A549 (cell line): Measurements from ENCODE around the gene CERK. TPM values are rescaled to one million over a fixed set of nuclear protein-coding genes. Genes with fewer than 3 reads are reported as not detected.
A peak's percentile ranks its signal among the peaks of the same experiment; 100 is the strongest.

Experiments
- ATAC-seq, 2 experiments: fragments of 200-7000 bp in 1 of 2; fragments of >200 bp in 1 of 2; cut with Nextera tagmentation in 1 of 2; cut with Tn5 transposase in 1 of 2; 3 replicates each; pipeline versions ENCODE4 v1.8.0 to v1.9.1; 2018 to 2020; ENCODE audit warnings: mild to moderate bottlenecking in 1 of 2, moderate library complexity in 1 of 2
- CTCF ChIA-PET: fragments of 300-600 bp; sonication (Branson Sonifier 250); formaldehyde crosslinking; extraction: SDS; loops from one replicate; lab custom pipeline; 2021; ENCODE audit warnings: antibody characterized with exemption, inconsistent platforms; lab: Yijun Ruan, JAX
- POLR2A ChIA-PET: fragments of 350-600 bp; formaldehyde crosslinking; extraction: SDS; loops from one replicate; lab custom pipeline; 2021; ENCODE audit warnings: antibody characterized with exemption, inconsistent platforms; lab: Yijun Ruan, JAX
- DNase-seq, 2 experiments: peaks; one replicate each; pipeline versions ENCODE4 v3.0.0 to v3.0.0-alpha.2; 2011 to 2016; ENCODE audit warnings: low read depth in 1 of 2, low spot score in 1 of 2
- FAIRE-seq: peaks from 2 replicates; lab custom pipeline; 2011; peaks lifted over from hg19 to GRCh38; lab: Jason Lieb, UNC
- H3K27ac ChIP-seq, 2 experiments: fragments of >200 bp; sonication (Bioruptor Twin); formaldehyde crosslinking; 3 replicates each; pipeline ENCODE4 v1.5.1; 2016 to 2017
- H3K4me1 ChIP-seq: fragments of >200 bp; sonication (Bioruptor Twin); formaldehyde crosslinking; 3 replicates; pipeline ENCODE4 v1.6.1; 2016
- H3K4me2 ChIP-seq: fragments of >200 bp; sonication (Bioruptor Twin); formaldehyde crosslinking; 3 replicates; pipeline ENCODE4 v1.6.1; 2016
- H3K4me3 ChIP-seq: fragments of >200 bp; sonication (Bioruptor Twin); formaldehyde crosslinking; 3 replicates; pipeline ENCODE4 v1.5.1; 2016
- H3K9me3 ChIP-seq: fragments of >200 bp; sonication (Bioruptor Twin); formaldehyde crosslinking; 3 replicates; pipeline ENCODE4 v1.6.1; 2016
- BHLHE40 ChIP-seq: IDR thresholded peaks from 2 replicates; pipeline ENCODE4 v1.6.1; 2012; ENCODE audit warnings: low read depth, low read length, inconsistent platforms
- CBX8 ChIP-seq: fragments of 200-600 bp; sonication (generic); IDR thresholded peaks from 2 replicates; pipeline ENCODE4 v1.6.1; 2016
- CHD4 ChIP-seq: fragments of 200-600 bp; sonication (generic); IDR thresholded peaks from 2 replicates; pipeline ENCODE4 v1.6.1; 2016; ENCODE audit warnings: antibody characterized with exemption, mild to moderate bottlenecking, borderline replicate concordance
- EP300 ChIP-seq, 2 experiments: fragments of >200 bp; sonication (Bioruptor Twin); formaldehyde crosslinking; IDR thresholded peaks; 2 replicates in 1 of 2; 3 replicates in 1 of 2; pipeline ENCODE4 v1.6.1; 2016 to 2017
- ESRRA ChIP-seq: fragments of 150-350 bp; IDR thresholded peaks from 2 replicates; pipeline ENCODE4 v1.6.1; 2014; ENCODE audit warnings: mild to moderate bottlenecking, low read length, borderline replicate concordance
- FOSL2 ChIP-seq, 2 experiments: fragments of 450-650 bp in 1 of 2; fragments of >200 bp in 1 of 2; sonication (Bioruptor Twin) in 1 of 2; formaldehyde crosslinking; IDR thresholded peaks; 2 replicates each; pipeline versions ENCODE4 v1.5.0 to v1.6.1; 2016 to 2020; ENCODE audit warnings: mild to moderate bottlenecking in 1 of 2, moderate library complexity in 1 of 2
- FOXS1 ChIP-seq: fragments of 250-450 bp; sonication (Bioruptor Pico); IDR thresholded peaks from 2 replicates; pipeline ENCODE4 v1.5.0; 2020; ENCODE audit warnings: mild to moderate bottlenecking, moderate library complexity
- HDAC2 ChIP-seq: fragments of 200-600 bp; sonication (generic); IDR thresholded peaks from 2 replicates; pipeline ENCODE4 v1.6.1; 2016
- HEYL ChIP-seq: fragments of 250-450 bp; sonication (Bioruptor Pico); IDR thresholded peaks from 2 replicates; pipeline ENCODE4 v1.8.0; 2021; ENCODE audit warnings: mild to moderate bottlenecking, moderate library complexity
- HOXB13 ChIP-seq: fragments of 250-450 bp; sonication (Bioruptor Pico); IDR thresholded peaks from 2 replicates; pipeline ENCODE4 v1.5.0; 2020; ENCODE audit warnings: low read depth, mild to moderate bottlenecking, moderate library complexity
- HOXB5 ChIP-seq: fragments of 250-450 bp; sonication (Bioruptor Pico); IDR thresholded peaks from 2 replicates; pipeline ENCODE4 v1.5.0; 2020; ENCODE audit warnings: mild to moderate bottlenecking, moderate library complexity
- JUN ChIP-seq, 2 experiments: fragments of >200 bp; sonication (Bioruptor Twin); formaldehyde crosslinking; IDR thresholded peaks; 2 replicates in 1 of 2; 3 replicates in 1 of 2; pipeline ENCODE4 v1.6.1; 2016 to 2017
- JUNB ChIP-seq: fragments of >200 bp; sonication (Bioruptor Twin); formaldehyde crosslinking; IDR thresholded peaks from 2 replicates; pipeline ENCODE4 v1.6.1; 2016
- KDM1A ChIP-seq: fragments of 200-600 bp; sonication (generic); IDR thresholded peaks from 2 replicates; pipeline ENCODE4 v1.6.1; 2016; ENCODE audit warnings: low read depth, mild to moderate bottlenecking
- MAX ChIP-seq: IDR thresholded peaks from 2 replicates; pipeline ENCODE4 v1.6.1; 2012
- MYC ChIP-seq: IDR thresholded peaks from 2 replicates; pipeline ENCODE4 v1.6.1; 2012; ENCODE audit warnings: mild to moderate bottlenecking, inconsistent platforms, low read length, improper control_type of control experiment, borderline replicate concordance
- POLR2A ChIP-seq: IDR thresholded peaks from 2 replicates; pipeline ENCODE4 v1.6.1; 2012; ENCODE audit warnings: mild to moderate bottlenecking, low read length
- RAD21 ChIP-seq, 2 experiments: fragments of >200 bp in 1 of 2; sonication (Bioruptor Twin) in 1 of 2; formaldehyde crosslinking in 1 of 2; IDR thresholded peaks in 1 of 2; conservative IDR thresholded peaks in 1 of 2; 2 replicates in 1 of 2; 3 replicates in 1 of 2; pipeline ENCODE4 v1.6.1; 2012 to 2018; ENCODE audit warnings: inconsistent platforms in 1 of 2
- RCOR1 ChIP-seq: fragments of 150-350 bp; IDR thresholded peaks from 2 replicates; pipeline ENCODE4 v1.6.1; 2014; ENCODE audit warnings: antibody characterized with exemption, low read length, low read depth
- SREBF2 ChIP-seq: fragments of 450-650 bp; IDR thresholded peaks from 2 replicates; pipeline ENCODE4 v1.6.1; 2014; ENCODE audit warnings: mild to moderate bottlenecking, moderate library complexity
- TFCP2L1 ChIP-seq: fragments of 250-450 bp; sonication (Bioruptor Pico); IDR thresholded peaks from 2 replicates; pipeline ENCODE4 v1.5.0; 2021; ENCODE audit warnings: mild to moderate bottlenecking
- WGBS: methylation state at CpG from one replicate; pipeline ENCODE4 v1.1.6; 2017; ENCODE audit errors: missing lambda C conversion rate; 5-methylcytosine and 5-hydroxymethylcytosine counted together
- polyA plus RNA-seq, 4 experiments: library from polyadenylated mRNA; depleted of rRNA in 3 of 4; stranded (reverse); fragments of >200 nt; fragmentation: RNase III in 1 of 4; extraction: RNeasy Plus Mini Kit Qiagen cat#74134 plus additional on column Dnase treatment in 1 of 4; gene quantifications; 2 replicates in 3 of 4; 3 replicates in 1 of 4; pipeline ENCODE4 v1.2.3, GENCODE V29; 2011 to 2017
- TF ChIP-seq, protein P1 (sequence below): IDR thresholded peaks from 2 replicates; pipeline ENCODE4 v1.6.1; 2012
- TF ChIP-seq, protein P2 (sequence below): fragments of >200 bp; sonication (Bioruptor Twin); formaldehyde crosslinking; IDR thresholded peaks from 2 replicates; pipeline ENCODE4 v1.6.1; 2016
- TF ChIP-seq, protein P3 (sequence below): fragments of 450-650 bp; IDR thresholded peaks from 2 replicates; pipeline ENCODE4 v1.6.1; 2014; ENCODE audit warnings: antibody characterized with exemption
- TF ChIP-seq, protein P4 (sequence below): fragments of >200 bp; sonication (Bioruptor Twin); formaldehyde crosslinking; IDR thresholded peaks from 3 replicates; pipeline ENCODE4 v1.5.1; 2016

The CERK gene
- polyA plus RNA-seq, 2 of the 4 experiments (the other 2 are of a cell fraction): 13.1 to 15.6 TPM

DNA sequence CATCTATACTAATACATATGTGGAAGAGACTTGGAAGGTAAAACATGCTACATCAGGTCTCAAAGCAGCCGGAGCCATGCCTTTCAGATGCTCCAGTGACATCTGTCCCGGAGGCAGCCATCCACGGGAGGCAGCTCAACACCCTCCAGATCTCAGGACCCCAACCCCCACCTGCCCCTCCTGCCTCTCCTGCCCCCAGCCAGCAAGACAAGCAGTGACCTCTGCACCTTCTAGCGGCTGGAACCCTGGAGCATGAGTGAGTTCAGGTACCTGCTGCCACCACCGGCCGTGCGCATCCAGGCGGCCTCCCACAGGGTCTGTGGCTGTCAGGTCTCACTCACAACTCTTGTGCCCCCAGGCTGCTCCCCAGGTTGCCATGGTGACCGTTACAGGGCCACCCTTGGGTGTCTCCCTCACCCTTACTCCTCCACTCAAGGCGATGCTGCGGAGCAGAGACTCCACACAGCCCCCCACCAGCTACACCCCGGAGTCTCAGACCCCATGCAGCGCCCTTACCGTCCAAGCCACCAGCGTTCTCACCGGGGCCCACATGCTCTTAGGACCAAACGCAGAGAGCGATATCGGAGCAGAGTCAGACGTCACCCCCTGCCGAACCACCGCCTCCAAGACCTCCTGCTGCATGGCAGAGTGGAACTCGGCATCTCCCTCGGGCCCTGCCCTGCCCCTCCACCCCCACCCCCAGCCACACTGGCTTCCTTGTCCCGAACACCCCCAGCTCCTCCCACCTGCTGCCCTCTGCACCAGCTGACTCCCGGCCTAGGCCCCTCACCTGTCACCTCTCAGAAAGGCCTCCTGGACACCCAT lies 34.7 kb downstream of the CERK start:
- H3K9me3 ChIP-seq: no peaks in the 10 kb centered on the region
- H3K4me2 ChIP-seq: no peak overlapping the region
- TF ChIP-seq, protein P1, sequence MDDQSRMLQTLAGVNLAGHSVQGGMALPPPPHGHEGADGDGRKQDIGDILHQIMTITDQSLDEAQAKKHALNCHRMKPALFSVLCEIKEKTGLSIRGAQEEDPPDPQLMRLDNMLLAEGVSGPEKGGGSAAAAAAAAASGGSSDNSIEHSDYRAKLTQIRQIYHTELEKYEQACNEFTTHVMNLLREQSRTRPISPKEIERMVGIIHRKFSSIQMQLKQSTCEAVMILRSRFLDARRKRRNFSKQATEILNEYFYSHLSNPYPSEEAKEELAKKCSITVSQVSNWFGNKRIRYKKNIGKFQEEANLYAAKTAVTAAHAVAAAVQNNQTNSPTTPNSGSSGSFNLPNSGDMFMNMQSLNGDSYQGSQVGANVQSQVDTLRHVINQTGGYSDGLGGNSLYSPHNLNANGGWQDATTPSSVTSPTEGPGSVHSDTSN: no peak
- no peak for TF ChIP-seq BHLHE40
- TF ChIP-seq KDM1A: no peak
- WGBS: 94% methylated on average over 19 of the region's 26 CpGs
- H3K4me3 ChIP-seq: no peak overlapping the region
- ChIA-PET CTCF (interaction anchor here (1.1 kb wide), 1 partner anchor 347 kb away, joined by 3 read pairs; no protein-coding TSS in a partner anchor), POLR2A (no interaction called here)
- DNase-seq: no peak
- FAIRE-seq: no peak
- 0 out of 6 replicates have a peak, but pooled peaks of 1 of the 2 experiments have one; percentile 30 for ATAC-seq
- H3K27ac ChIP-seq: no peak overlapping the region
- no peaks in the 10 kb centered on the region for H3K4me1 ChIP-seq

DNA sequence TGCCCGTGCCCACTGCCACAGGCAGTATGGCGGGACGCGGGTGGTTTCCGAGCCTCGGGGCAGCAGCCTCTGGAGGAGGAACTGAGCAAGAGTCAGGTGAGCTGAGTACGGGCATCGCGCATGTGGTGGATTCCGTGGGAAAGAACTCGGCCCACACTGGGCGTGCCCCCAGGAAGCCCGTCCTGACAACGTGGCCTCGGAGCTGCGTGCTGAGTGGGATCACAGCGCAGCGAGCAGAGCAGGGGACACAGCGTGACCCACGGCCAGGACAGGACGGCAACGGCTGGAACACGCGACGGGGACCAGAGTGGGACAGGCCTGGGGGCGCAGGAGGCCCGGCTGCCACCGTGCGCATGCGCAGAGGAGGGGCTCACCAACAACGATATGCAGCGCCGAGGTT lies 36.8 kb downstream of the CERK start:
- FAIRE-seq: no peak
- ChIA-PET POLR2A (no interaction called here), CTCF (no interaction called here)
- H3K27ac ChIP-seq: no peak overlapping the region
- no peaks in the 10 kb centered on the region for H3K9me3 ChIP-seq
- no peaks in the 10 kb centered on the region for H3K4me1 ChIP-seq
- H3K4me3 ChIP-seq: no peak overlapping the region
- TF ChIP-seq POLR2A (no peak), JUNB (no peak), RCOR1 (no peak), TFCP2L1 (CRISPR knock-in tag) (no peak), SREBF2 (no peak), FOSL2 (IDR thresholded peaks at IDR 0.05) (no peak), FOSL2 (CRISPR knock-in tag; IDR thresholded peaks at IDR 0.05) (no peak), RAD21 (conservative IDR thresholded peaks at IDR 0.05 in 1 of 2, IDR thresholded peaks at IDR 0.05 in 1 of 2) (no peak), HEYL (no peak)
- TF ChIP-seq, protein P1: no peak
- TF ChIP-seq, protein P2, sequence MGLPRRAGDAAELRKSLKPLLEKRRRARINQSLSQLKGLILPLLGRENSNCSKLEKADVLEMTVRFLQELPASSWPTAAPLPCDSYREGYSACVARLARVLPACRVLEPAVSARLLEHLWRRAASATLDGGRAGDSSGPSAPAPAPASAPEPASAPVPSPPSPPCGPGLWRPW: no peak
- TF ChIP-seq, all 56 proteins: peak for 0
- H3K4me2 ChIP-seq: no peak overlapping the region
- DNase-seq (no peak), ATAC-seq (no peak)
- WGBS: 91% methylated on average over 32 of the region's 33 CpGs

- no peak for ATAC-seq
- WGBS: 98% methylated on average over 15 of the region's 17 CpGs
- Histone ChIP-seq H3K4me1 (no peaks in the 10 kb centered on the region), H3K4me3 (no peak overlapping the region), H3K27ac (no peak overlapping the region), H3K9me3 (no peaks in the 10 kb centered on the region), H3K4me2 (no peak overlapping the region)
- DNase-seq: no peak
- POLR2A ChIA-PET: no interaction called here
- FAIRE-seq: no peak
- CTCF ChIA-PET: interaction anchor here (1.3 kb wide), 1 partner anchor 22 kb away, joined by 3 read pairs; no protein-coding TSS in a partner anchor
- TF ChIP-seq HDAC2 (no peak), HOXB5 (CRISPR knock-in tag) (no peak), MAX (no peak), EP300 (IDR thresholded peaks at IDR 0.05) (no peak), HOXB13 (CRISPR knock-in tag) (no peak), JUN (IDR thresholded peaks at IDR 0.05) (no peak), MYC (no peak), CHD4 (no peak), KDM1A (no peak), HEYL (no peak), CBX8 (no peak), TFCP2L1 (CRISPR knock-in tag) (no peak), FOXS1 (no peak), ESRRA (no peak)
- TF ChIP-seq, protein P3, sequence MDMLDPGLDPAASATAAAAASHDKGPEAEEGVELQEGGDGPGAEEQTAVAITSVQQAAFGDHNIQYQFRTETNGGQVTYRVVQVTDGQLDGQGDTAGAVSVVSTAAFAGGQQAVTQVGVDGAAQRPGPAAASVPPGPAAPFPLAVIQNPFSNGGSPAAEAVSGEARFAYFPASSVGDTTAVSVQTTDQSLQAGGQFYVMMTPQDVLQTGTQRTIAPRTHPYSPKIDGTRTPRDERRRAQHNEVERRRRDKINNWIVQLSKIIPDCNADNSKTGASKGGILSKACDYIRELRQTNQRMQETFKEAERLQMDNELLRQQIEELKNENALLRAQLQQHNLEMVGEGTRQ: no peak
- TF ChIP-seq, protein P4, sequence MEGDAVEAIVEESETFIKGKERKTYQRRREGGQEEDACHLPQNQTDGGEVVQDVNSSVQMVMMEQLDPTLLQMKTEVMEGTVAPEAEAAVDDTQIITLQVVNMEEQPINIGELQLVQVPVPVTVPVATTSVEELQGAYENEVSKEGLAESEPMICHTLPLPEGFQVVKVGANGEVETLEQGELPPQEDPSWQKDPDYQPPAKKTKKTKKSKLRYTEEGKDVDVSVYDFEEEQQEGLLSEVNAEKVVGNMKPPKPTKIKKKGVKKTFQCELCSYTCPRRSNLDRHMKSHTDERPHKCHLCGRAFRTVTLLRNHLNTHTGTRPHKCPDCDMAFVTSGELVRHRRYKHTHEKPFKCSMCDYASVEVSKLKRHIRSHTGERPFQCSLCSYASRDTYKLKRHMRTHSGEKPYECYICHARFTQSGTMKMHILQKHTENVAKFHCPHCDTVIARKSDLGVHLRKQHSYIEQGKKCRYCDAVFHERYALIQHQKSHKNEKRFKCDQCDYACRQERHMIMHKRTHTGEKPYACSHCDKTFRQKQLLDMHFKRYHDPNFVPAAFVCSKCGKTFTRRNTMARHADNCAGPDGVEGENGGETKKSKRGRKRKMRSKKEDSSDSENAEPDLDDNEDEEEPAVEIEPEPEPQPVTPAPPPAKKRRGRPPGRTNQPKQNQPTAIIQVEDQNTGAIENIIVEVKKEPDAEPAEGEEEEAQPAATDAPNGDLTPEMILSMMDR: no peak
Measured at GRCh38 chr22:46699091-46699490, 39.0 kb downstream of the CERK start.
